Caco-2 (cell line): ENCODE measurements around the gene SLC25A42. TPM values are rescaled to one million over a fixed set of nuclear protein-coding genes. Genes with fewer than 3 reads are reported as not detected.

Experiments used
- BruUV-seq: library from RNA; stranded (reverse); fragments of 400-500 nt; replicated peaks from 2 replicates; lab custom pipeline; 2021; lab: Mats Ljungman, UMichigan
- CTCF ChIA-PET: fragments of 300-600 bp; sonication (Branson Sonifier 250); formaldehyde crosslinking; loops from one replicate; lab custom pipeline; 2022; ENCODE audit warnings: antibody characterized with exemption; lab: Charles Lee
- POLR2A ChIA-PET: fragments of 300-600 bp; sonication (Branson Sonifier 250); formaldehyde crosslinking; loops from one replicate; lab custom pipeline; 2022; ENCODE audit warnings: antibody characterized with exemption; lab: Charles Lee
- DNase-seq, 2 experiments: peaks; one replicate each; pipeline versions ENCODE4 v3.0.0 to v3.0.0-alpha.2; 2020 to 2022
- H3K27me3 ChIP-seq: replicated peaks from 2 replicates; pipeline ENCODE4 v1.6.0; 2011; ENCODE audit warnings: low read length; ENCODE audit not compliant: control insufficient read depth, insufficient read depth
- H3K36me3 ChIP-seq: 2 replicates; pipeline ENCODE4 v1.5.1; 2011; ENCODE audit warnings: low read length; ENCODE audit not compliant: control insufficient read depth, insufficient read depth
- H3K4me1 ChIP-seq: fragments of 250-450 bp; sonication (Bioruptor Pico); 2 replicates; pipeline ENCODE4 v1.5.1; 2020; ENCODE audit warnings: mild to moderate bottlenecking
- H3K4me3 ChIP-seq: 2 replicates; pipeline ENCODE4 v1.5.1; 2011; ENCODE audit warnings: low read depth, mild to moderate bottlenecking, control low read depth, low read length
- H3K9me3 ChIP-seq: fragments of 250-450 bp; sonication (Bioruptor Pico); 2 replicates; pipeline ENCODE4 v1.5.1; 2020; ENCODE audit warnings: mild to moderate bottlenecking, moderate library complexity
- H3K27ac Mint-ChIP-seq: one replicate; pipeline ENCODE4 v1.8.0; 2022; ENCODE audit warnings: mixed read lengths; ENCODE audit not compliant: unreplicated experiment
- H3K27me3 Mint-ChIP-seq: one replicate; pipeline ENCODE4 v1.8.0; 2022; ENCODE audit warnings: mixed read lengths; ENCODE audit not compliant: insufficient read depth, unreplicated experiment
- H3K36me3 Mint-ChIP-seq: one replicate; pipeline ENCODE4 v1.8.0; 2022; ENCODE audit warnings: mild to moderate bottlenecking, mixed read lengths; ENCODE audit not compliant: insufficient read depth, unreplicated experiment
- H3K4me1 Mint-ChIP-seq: one replicate; pipeline ENCODE4 v1.8.0; 2022; ENCODE audit warnings: low read depth, mixed read lengths; ENCODE audit not compliant: unreplicated experiment
- H3K4me3 Mint-ChIP-seq: one replicate; pipeline ENCODE4 v1.8.0; 2022; ENCODE audit warnings: mild to moderate bottlenecking, moderate library complexity, mixed read lengths; ENCODE audit not compliant: unreplicated experiment
- H3K9me3 Mint-ChIP-seq: one replicate; pipeline ENCODE4 v1.8.0; 2022; ENCODE audit warnings: mixed read lengths; ENCODE audit not compliant: unreplicated experiment
- CTCF ChIP-seq, 2 experiments: fragments of 200-600 bp in 1 of 2; IDR thresholded peaks; 1 replicate in 1 of 2; 2 replicates in 1 of 2; pipeline versions ENCODE4 v1.5.1 to v1.8.0; 2011 to 2022; ENCODE audit warnings: antibody characterized with exemption in 1 of 2, control low read depth in 1 of 2, inconsistent platforms in 1 of 2, low read depth in 1 of 2, low read length in 1 of 2, mild to moderate bottlenecking in 1 of 2, moderate library complexity in 1 of 2; ENCODE audit not compliant: insufficient read depth in 1 of 2, severe bottlenecking in 1 of 2, unreplicated experiment in 1 of 2
- intact Hi-C: fragments of 100-400 bp; cut with micrococcal nuclease; formaldehyde crosslinking; loops from one replicate; pipeline ENCODE4 v1.10.0; 2022; ENCODE audit not compliant: unreplicated experiment
- total RNA-seq: library from RNA; stranded (reverse); gene quantifications from 2 replicates; pipeline ENCODE4 v1.2.3, GENCODE V29; 2022

SLC25A42 gene
- total RNA-seq, 1 experiment from 2014 or later = 4.5 TPM

- POLR2A ChIA-PET = interaction anchor here (0.6 kb wide), 1 partner anchor 230 kb away, joined by 11 read pairs; no protein-coding TSS in a partner anchor
- Histone ChIP-seq H3K9me3 (no peaks in the 10 kb centered on the region), H3K4me3 (no peak overlapping the region), H3K27me3 (no peaks in the 10 kb centered on the region), H3K4me1 (no peaks in the 10 kb centered on the region), H3K36me3 (no peaks in the 10 kb centered on the region)
- intact Hi-C loops = no loop called here
- Mint-ChIP-seq H3K27me3 (no peaks in the 10 kb centered on the region), H3K9me3 (no peaks in the 10 kb centered on the region), H3K36me3 (no peaks in the 10 kb centered on the region), H3K27ac (no peak overlapping the region), H3K4me1 (no peaks in the 10 kb centered on the region), H3K4me3 (no peak overlapping the region)
- BruUV-seq = no TSS peak
- CTCF ChIA-PET = no interaction called here
- no peak for TF ChIP-seq CTCF (IDR thresholded peaks at IDR 0.05; ENCODE audit: insufficient read depth in 1 of 2, low read depth in 1 of 2, low read length in 1 of 2, severe bottlenecking in 1 of 2, unreplicated experiment in 1 of 2)
- no peak for DNase-seq
These were observed 95.7 kb downstream of the SLC25A42 start for GRCh38 chr19:19159534-19159933.

GRCh38 chr19:19160461-19161035, 96.8 kb downstream of the SLC25A42 start:
- no peaks in the 10 kb centered on the region for H3K9me3 ChIP-seq
- no peak for TF ChIP-seq CTCF (IDR thresholded peaks at IDR 0.05; ENCODE audit: insufficient read depth in 1 of 2, low read depth in 1 of 2, low read length in 1 of 2, severe bottlenecking in 1 of 2, unreplicated experiment in 1 of 2)
- H3K4me3 Mint-ChIP-seq = no peak overlapping the region
- H3K27ac Mint-ChIP-seq = no peak overlapping the region
- no TSS peak for BruUV-seq
- no peaks in the 10 kb centered on the region for H3K36me3 Mint-ChIP-seq
- H3K36me3 ChIP-seq = no peaks in the 10 kb centered on the region
- POLR2A ChIA-PET = no interaction called here
- CTCF ChIA-PET = no interaction called here
- no peaks in the 10 kb centered on the region for H3K9me3 Mint-ChIP-seq
- no peaks in the 10 kb centered on the region for H3K4me1 Mint-ChIP-seq
- H3K4me3 ChIP-seq = no peak overlapping the region
- H3K27me3 ChIP-seq = no peaks in the 10 kb centered on the region
- intact Hi-C loops = no loop called here
- DNase-seq = no peak
- H3K27me3 Mint-ChIP-seq = no peaks in the 10 kb centered on the region
- H3K4me1 ChIP-seq = no peaks in the 10 kb centered on the region

GRCh38 chr19:19162495-19162894, 98.7 kb downstream of the SLC25A42 start:
- POLR2A ChIA-PET = no interaction called here
- Mint-ChIP-seq H3K27ac (no peak overlapping the region), H3K9me3 (no peaks in the 10 kb centered on the region), H3K4me1 (no peaks in the 10 kb centered on the region), H3K4me3 (no peak overlapping the region), H3K27me3 (no peaks in the 10 kb centered on the region), H3K36me3 (no peaks in the 10 kb centered on the region)
- BruUV-seq = no TSS peak
- Histone ChIP-seq H3K4me1 (no peaks in the 10 kb centered on the region), H3K9me3 (no peaks in the 10 kb centered on the region), H3K36me3 (no peaks in the 10 kb centered on the region), H3K4me3 (no peak overlapping the region), H3K27me3 (no peaks in the 10 kb centered on the region)
- no peak for DNase-seq
- intact Hi-C loops = no loop called here
- CTCF ChIA-PET = no interaction called here
- TF ChIP-seq CTCF (IDR thresholded peaks at IDR 0.05; ENCODE audit: insufficient read depth in 1 of 2, low read depth in 1 of 2, low read length in 1 of 2, severe bottlenecking in 1 of 2, unreplicated experiment in 1 of 2) = no peak

Other genes with a start within 250 kb of the SLC25A42 start
- 93.8 and 96.6 TPM in 2 replicates for gene UPF1, start 232.0 kb upstream of the SLC25A42 start, total RNA-seq
- gene CERS1, start 167.8 kb upstream of the SLC25A42 start, total RNA-seq = 19.0 and 20.3 TPM in 2 replicates
- 207 and 213 TPM in 2 replicates for gene COPE, start 144.6 kb upstream of the SLC25A42 start, total RNA-seq
- 46.8 and 48.7 TPM in 2 replicates for gene DDX49, start 144.3 kb upstream of the SLC25A42 start, total RNA-seq
- gene HOMER3, start 122.8 kb upstream of the SLC25A42 start, total RNA-seq = 18.0 and 19.0 TPM in 2 replicates
- gene SUGP2, start 30.5 kb upstream of the SLC25A42 start, total RNA-seq = 74.1 and 75.6 TPM in 2 replicates
- gene ARMC6, start 30.4 kb upstream of the SLC25A42 start, total RNA-seq = 40.1 and 44.6 TPM in 2 replicates
- gene TMEM161A, start 74.5 kb downstream of the SLC25A42 start, total RNA-seq = 36.9 and 38.3 TPM in 2 replicates
- gene MEF2B, start 106.3 kb downstream of the SLC25A42 start, total RNA-seq = 0.82 and 1.5 TPM in 2 replicates
- 36.2 and 37.7 TPM in 2 replicates for gene BORCS8, start 128.2 kb downstream of the SLC25A42 start, total RNA-seq
- gene RFXANK, start 128.3 kb downstream of the SLC25A42 start, total RNA-seq = 59.8 and 73.4 TPM in 2 replicates
- gene NR2C2AP, start 139.4 kb downstream of the SLC25A42 start, total RNA-seq = 25.2 and 25.7 TPM in 2 replicates
- gene NCAN, start 148.0 kb downstream of the SLC25A42 start, total RNA-seq = not detected in 2 replicates
- gene TM6SF2, start 209.3 kb downstream of the SLC25A42 start, total RNA-seq = 3.2 and 3.7 TPM in 2 replicates